Endometrial microvascular endothelial cells (primary cell): ENCODE data around the gene PYY. TPM values are rescaled to one million over a fixed set of nuclear protein-coding genes. Genes with fewer than 3 reads are reported as not detected.
"Not testable (repeated sequence)": the region's sequence is repeated elsewhere in the genome, so short reads cannot be mapped to it uniquely, and the experiment has no call there.

Experiments
- in situ Hi-C: cut with HindIII; loops from 2 replicates; pipeline ENCODE4 v1.10.0; 2017; ENCODE audit warnings: low sequenced_read_pairs, low pct_unique_long_range_greater_than_20kb; ENCODE audit errors: inconsistent ontology term
- total RNA-seq: library from RNA; depleted of rRNA; stranded (reverse); fragments of >200 nt; gene quantifications from one replicate; pipeline ENCODE4 v1.2.3, GENCODE V29; 2015; ENCODE audit errors: inconsistent ontology term

PYY gene
- total RNA-seq, 1 donor from 2014 or later = not detected

DNA sequence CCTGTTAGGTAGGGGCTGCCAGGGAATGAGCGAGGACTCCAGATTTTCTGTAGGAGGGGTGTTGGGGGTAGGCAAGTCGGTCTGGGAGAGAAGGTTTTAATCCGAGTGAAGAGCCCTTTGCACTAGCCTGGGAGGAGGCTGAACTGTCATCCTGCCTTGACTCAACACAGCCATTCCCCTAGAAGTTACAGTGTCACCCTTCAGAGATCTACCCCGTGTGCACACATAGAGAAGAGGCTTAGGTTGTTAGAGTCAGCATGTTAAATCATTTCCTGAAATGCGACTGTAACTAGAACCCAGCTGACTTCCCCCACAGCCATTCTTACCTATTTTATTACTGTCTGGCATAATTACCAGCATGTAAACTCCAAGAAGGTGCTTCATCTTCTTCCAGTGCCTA lies 25.8 kb downstream of the PYY start:
- in situ Hi-C loops = not testable (repeated sequence)

- in situ Hi-C loops = no loop called here
Measured at GRCh38 chr17:43927060-43927864, 26.5 kb downstream of the PYY start.

DNA sequence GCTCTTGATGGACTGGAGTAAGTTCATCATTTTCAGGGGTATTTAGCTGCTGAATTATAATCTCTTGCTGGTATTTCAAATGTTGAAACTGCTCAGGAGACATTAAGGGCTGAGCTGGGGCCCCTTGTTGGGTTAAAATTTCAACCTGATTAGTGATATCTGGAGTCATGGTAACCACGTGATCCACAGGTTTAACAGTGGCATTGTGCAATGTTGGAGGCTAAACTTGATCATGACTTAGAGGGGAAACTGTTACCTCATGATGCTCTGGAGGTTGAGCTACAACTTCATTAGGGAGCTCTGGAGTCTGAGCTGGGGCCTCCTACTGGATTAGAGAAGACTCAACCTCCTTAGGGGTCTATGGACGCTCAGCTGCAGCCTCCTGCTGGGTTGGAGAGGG lies 29.2 kb downstream of the PYY start:
- in situ Hi-C loops = no loop called here

DNA sequence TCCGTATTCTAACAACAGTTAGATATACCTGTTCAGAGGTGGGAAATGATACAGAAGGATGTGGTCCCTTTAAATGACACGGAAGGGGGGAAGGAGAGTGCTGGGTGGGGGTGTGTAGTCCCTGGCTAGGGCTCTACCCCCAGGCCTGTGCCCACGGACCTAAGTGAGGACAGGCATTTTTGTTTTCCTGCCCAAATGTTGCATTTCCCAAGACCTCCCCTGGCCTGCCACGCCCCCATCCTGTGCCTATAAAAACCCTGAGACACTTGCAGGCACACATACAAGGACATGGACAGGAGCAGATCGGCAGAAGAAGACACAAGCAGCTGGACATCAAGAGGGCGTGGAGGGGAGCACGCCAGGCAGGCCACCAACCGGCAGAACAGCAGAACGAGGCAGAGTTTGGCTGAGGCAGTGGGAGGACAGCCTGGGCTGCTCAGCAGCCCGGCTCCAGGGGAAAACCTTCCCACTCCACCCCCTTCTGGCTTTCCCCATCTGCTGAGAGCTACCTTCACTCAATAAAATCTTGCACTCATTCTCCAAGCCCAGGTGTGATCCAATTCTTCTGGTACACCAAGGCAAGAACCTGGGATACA lies 33.1 kb downstream of the PYY start:
- in situ Hi-C loops = no loop called here

- in situ Hi-C loops = no loop called here
Measured at GRCh38 chr17:43918026-43918389, 35.7 kb downstream of the PYY start.

DNA sequence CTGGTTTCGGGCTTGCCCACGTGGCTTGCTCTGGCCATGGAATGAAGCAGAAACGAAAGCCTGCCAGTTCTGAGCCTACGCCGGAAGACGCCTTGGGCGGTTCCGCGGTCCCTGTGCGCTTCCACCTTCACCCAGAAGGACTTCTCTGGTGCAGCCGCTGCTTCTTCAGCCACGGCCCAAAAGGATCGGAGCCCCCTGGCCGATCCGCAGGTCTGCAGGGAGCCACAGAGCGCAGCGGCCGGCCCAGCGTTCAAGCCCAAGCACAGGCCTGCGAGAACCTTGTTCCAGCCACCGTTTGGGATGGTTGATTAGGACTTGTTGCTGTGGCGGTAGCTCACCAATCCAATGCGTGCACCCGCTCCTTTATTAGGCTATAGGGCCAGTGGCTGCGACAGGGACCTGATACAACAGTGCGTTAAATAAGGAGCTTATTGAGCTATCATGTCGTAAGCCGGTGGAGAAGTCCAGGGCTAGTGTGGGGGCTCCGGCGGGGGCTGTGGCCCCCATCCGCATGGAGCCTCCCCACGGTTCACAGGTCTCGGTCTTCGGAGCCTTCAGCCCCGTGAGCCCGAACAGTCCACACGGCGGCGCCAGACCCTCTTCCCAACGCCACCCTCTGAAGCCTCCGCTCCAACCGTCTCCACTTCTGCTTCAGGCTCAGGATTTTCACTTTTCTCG lies 36.3 kb downstream of the PYY start:
- in situ Hi-C loops = no loop called here

- in situ Hi-C loops = no loop called here
Measured at GRCh38 chr17:43917016-43917347, 36.8 kb downstream of the PYY start.

DNA sequence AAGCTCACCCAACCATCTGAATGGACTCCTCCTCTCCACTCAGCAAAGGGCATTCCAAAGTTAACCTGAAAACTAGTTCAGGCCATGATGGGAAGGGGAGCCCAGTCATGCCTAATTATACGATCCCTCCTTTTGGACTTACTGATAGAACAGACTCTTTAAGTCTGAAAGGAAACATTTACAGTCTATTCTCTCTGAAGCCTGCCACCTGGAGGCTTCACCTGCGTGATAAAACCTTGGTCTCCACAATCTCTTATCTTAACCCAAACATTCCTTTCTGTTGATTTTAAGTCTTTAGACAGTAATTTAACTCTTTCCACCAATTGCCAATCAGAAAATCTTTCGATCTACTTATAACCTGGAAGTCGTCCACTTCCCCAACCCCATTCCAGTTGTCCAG lies 37.4 kb downstream of the PYY start:
- in situ Hi-C loops = no loop called here

- in situ Hi-C loops = no loop called here
Measured at GRCh38 chr17:43915559-43915958, 38.2 kb downstream of the PYY start.

DNA sequence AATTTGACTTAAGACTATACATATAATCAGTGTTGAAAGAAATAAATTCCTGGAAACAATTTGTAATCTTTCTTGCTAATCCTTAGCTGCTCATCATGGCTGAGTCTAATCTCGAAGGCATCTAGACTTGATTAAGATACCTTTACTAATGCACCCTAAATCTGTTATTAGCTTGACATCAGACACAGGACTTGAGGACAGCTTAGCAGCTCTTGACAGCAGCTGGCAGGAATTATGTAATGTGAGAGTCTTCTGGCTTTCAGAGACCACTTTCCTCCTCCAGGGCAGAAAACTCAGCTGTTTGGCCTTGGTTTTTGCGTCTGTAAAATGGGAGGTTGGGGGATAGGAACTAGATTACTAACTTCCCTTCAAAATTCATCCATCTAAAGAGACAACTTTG lies 39.3 kb downstream of the PYY start:
- in situ Hi-C loops = no loop called here

- in situ Hi-C loops = no loop called here
Measured at GRCh38 chr17:43913584-43913983, 40.2 kb downstream of the PYY start.

DNA sequence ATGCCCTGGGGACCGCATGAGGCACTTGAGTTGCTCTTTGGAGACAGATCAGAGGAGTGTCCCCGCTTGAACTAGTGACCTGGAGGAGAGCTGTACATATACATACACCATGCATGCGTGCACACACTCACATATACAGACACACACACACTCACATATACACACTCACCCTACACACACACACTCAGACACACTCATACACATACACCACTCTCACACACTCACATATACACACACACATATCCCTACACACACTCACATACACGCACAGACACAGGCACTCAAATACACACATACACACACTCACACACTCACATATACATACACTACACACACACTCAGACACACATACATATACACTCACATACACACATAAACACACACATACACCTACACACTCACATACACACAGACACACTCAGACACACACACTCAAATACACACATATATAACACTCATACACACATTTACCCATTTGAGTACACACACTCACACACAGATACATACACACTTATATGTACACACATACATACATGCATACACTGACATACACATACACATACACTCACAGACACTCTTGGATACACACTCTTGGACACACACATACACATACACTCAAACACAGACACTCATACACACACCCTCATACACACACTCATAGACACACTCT lies 41.0 kb downstream of the PYY start:
- in situ Hi-C loops = no loop called here

DNA sequence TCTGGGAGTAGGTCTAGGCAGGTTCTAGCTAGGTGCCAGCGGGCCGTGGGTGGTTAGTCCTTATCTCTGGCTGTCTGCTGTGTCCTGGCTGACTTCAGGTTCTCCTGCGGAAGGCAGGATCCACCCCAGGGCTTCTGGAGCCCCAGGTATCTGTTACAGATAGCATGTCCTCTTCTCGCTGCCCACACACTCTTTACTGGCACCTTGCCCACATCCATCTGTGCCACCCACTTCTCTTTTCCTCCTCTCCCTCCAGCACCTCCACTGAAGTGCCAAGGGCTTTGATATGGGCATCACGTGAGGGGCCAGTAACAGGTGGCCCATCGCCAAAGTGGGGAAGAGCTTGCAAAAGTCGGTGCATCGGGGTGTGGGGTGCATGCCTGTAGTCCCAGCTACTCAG lies 41.8 kb downstream of the PYY start:
- in situ Hi-C loops = no loop called here

DNA sequence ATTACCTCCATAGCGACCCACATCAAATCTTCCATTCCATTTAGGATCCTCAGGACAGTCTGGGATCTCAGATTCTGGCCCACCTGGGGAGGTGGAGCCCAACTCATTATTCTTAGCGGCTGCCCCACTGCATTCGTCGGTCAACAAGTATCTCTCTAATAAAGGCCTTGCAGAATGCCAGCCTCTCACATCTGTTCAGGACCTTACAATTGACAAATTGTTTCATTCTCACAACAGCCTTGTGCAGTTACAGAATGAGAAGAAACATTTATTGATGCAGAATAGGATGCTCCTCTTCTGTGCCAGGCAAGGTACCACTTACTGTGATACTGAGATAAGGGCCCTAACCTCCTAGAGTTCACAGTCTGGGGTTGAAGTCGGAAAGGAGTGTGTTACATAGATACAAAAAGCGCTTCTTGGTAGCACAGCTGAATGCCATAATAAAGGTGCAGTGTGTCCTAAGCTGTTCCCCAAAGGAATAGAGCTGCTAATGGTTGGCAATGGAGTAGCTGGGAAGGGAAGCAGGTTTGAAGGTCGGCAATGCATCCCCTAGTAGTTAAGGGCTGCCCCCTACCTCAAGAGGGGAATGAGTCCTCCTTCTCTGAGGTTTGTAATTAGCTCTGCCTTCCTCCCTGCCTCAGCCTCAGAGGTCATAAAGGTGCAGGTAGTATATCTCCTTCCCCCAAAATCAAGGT lies 44.1 kb downstream of the PYY start:
- in situ Hi-C loops = no loop called here

- in situ Hi-C loops = no loop called here
Measured at GRCh38 chr17:43907998-43908721, 45.6 kb downstream of the PYY start.

DNA sequence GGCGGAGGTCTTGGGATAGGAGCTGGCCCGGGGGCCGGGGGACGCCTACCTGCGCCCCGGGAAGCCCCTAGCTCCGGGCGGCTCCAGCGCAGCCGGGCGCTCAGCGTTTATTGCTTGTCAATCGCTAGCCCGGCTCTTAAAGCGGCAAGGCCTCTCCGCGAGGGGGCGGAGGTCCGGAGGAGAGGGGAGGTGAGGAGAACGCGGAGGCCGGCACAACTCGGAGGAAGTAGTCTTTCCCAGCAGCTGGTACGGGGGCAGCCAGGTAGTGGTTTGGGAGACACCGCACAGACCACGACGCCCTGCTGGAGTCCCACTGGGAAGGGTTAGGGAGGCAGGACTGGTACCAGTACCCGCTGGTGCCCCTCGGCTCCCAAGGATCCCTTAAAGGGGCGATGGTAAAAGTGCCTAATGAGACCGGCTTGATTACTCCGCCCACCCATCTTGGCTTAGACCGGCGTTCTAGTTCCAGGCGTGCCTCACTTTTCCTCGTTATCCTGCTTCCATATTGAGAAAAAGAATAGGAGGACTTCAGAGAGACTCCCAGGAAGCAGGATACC lies 46.2 kb downstream of the PYY start, which contains the start of gene MPP2:
Gene MPP2, minus strand, starts transcription at position 112 of the 557 bp plus-strand sequence. CDS start 3,076 bp downstream, outside the sequence.
- in situ Hi-C loops = no loop called here

DNA sequence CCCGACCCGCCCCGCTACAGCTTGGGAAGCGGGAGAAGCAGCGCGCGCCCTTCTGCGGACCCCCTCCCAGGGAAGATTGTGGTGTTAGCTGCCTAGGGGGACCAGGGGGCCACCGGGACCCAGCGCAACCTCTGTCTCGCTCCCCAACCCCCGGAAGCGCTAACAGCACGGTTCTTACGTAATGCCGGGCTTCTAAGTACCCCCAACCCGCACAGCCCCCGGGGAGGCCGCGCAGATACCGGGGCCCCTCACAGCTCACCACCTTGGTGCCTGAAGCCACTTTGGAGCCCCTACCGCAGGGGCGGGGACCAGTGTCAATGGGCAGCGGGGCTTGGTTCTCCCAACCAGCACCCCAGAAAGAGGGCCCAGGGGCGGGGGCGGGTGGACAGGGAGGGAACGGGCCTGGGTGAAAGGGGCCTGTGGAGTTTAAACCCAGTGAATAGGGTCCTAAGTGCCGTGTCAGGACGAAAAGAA lies 46.8 kb downstream of the PYY start:
- in situ Hi-C loops = no loop called here
